Measurements from ENCODE around the gene OR13F1. TPM values are rescaled to one million over a fixed set of nuclear protein-coding genes. Genes with fewer than 3 reads are reported as not detected.
A peak's percentile ranks its signal among the peaks of the same experiment; 100 is the strongest.
"Not testable (repeated sequence)": the region's sequence is repeated elsewhere in the genome, so short reads cannot be mapped to it uniquely, and the experiment has no call there.

The OR13F1 gene, protein sequence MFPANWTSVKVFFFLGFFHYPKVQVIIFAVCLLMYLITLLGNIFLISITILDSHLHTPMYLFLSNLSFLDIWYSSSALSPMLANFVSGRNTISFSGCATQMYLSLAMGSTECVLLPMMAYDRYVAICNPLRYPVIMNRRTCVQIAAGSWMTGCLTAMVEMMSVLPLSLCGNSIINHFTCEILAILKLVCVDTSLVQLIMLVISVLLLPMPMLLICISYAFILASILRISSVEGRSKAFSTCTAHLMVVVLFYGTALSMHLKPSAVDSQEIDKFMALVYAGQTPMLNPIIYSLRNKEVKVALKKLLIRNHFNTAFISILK
- not detected for polyA plus RNA-seq (2012; ENCODE audit: insufficient read depth, insufficient read length)

DNA sequence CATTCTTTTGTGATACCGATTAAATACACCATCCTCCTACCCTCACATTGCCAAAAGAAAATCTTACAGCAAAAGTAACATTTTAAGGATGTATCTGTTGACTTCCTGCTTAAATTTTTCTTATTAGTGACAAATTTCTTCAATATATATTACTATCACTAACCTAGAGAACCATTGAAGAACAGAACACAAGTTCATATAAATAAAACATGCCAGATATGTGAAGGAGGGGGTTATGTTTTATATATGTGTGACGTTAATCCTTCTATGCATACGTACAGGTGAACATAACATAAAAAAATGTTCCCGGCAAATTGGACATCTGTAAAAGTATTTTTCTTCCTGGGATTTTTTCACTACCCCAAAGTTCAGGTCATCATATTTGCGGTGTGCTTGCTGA, at the start of gene OR13F1:
TSS of gene OR13F1 (plus strand) at position 301 of the 400 bp plus-strand sequence. CDS start at position 301, 0 bp downstream.
- DNase-seq (ENCODE audit: low read depth, low spot score), result no peak
- H3K4me3 ChIP-seq (ENCODE audit: low read length), result no peak within 1 kb of the TSS

DNA sequence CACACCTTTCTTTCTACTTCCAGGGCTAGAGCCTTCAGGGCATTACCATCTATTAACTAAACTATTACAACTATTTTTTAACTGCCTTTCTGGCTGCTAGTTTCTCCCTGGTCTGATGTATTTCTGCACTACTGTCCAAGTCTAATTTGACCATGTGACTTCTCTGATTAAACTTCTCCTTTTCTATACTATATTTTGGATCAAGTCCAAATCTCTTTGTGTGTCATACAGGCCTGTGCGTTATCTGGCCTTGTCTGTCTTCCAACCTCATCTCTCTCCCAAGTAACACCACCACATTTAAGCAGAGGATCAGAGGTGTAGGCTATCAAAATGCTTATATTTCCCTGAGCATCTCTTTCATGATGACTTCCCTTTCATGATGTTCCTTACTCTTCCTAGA, 47.2 kb upstream of the OR13F1 start:
- no peak overlapping the region for H3K4me3 ChIP-seq (ENCODE audit: low read length)
- DNase-seq (ENCODE audit: low read depth, low spot score), result no peak

DNA sequence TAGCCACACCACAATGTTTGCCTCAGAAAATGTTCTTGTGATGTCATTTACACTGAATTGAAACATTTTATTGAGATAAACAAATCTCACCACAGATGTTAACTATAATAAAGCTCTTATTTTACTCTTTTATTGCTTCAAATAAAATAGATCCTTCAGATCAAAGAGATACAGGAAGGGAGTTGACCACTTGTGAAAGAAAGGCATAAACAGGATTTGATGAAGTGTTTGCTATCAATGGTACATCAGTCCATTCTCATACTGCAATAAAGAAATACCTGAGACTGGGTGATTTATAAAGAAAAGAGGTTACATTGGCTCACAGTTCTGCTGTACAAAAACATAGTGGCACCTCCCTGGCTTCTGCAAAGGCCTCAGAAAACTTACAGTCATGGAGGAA, 40.2 kb upstream of the OR13F1 start:
- no peak overlapping the region for H3K4me3 ChIP-seq (ENCODE audit: low read length)
- DNase-seq (ENCODE audit: low read depth, low spot score), result no peak

DNA sequence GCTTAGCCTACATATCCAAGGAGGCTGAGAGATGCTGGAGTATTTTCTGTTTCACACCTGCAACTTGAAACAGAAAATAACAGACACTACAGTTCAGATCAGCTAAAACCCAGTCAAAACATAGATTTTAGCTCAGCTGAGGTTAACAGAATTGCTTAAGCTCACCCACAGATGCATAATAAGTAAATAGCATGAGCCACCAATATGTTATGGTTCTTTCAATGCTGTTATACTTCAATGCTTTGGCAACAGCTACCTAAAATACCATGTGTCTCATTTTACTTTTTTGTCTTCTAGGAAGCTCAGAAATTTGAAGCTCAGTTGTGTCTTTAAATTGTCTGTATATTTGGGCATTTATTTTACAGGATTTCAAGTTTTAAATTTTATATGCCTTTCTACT, 35.8 kb upstream of the OR13F1 start:
- no peak for DNase-seq (ENCODE audit: low read depth, low spot score)
- H3K4me3 ChIP-seq (ENCODE audit: low read length), result no peak overlapping the region

DNA sequence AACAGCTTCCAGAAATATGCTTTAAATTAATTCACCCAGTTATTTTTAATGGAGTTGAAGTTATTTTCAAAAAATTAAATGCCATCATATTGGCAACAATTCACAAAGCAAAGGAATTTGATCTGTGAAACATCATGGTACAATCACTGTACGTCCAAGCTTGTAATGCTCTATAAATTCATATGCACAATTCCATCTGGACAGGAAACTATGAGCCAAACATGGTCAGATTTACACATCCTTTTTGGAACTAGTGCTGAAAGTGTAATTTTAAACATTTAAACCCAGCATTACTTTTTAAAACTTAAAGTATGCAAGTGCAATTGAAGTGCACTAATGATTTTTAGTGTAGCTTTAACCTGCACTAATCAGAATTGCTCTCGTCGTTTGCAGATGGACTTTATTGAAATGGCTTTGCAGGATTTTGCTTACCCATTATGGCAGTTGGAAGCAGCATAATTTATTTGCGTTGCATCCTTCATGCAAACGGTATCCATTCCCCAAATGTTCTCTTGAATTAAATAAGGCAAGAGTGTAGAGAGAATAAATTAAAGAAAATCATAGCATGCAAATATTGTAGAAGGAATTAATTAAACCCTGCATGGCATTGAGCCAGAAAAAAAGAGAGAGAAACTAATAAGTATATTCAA, 21.0 kb upstream of the OR13F1 start:
- H3K4me3 ChIP-seq (ENCODE audit: low read length), result no peak overlapping the region
- DNase-seq (ENCODE audit: low read depth, low spot score), result no peak

DNA sequence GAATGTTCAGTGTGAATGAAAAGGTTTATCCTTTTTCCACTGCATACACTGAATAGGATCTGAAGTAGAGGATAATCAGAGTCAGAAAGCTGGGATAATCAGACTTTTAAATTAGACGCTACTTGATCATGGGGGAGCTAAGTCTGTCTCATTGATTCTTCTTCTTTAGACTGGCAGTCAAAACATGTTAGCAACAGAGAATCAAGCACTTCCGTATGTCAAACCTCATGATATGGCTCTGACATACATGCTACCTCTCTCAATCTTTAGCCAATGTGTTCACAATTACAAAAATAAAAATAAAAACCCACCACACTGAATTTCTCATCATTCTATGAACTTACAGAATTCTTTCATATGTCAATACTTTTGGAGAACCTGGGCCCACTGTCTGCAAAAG, 19.0 kb upstream of the OR13F1 start:
- DNase-seq (ENCODE audit: low read depth, low spot score), result no peak
- no peak overlapping the region for H3K4me3 ChIP-seq (ENCODE audit: low read length)

DNA sequence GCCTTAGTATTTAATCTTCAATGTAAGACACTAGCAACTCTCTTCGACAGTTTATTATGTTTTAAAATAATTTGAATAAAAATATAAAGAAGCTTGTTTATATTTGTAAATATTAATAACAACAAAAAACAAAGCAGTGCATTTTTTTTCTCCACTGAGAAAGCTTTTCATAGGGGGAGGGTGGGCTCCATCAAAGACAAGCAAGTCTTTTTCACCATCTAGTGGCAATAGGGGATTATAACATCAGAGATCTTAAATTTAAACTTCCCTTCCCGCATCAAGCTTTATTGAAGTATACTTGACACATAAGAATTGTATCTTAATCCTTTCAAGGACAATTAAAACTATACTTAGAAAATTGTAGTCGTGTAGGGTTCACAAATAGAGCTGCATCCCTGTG, 9.3 kb upstream of the OR13F1 start:
- peak; percentile 25 for DNase-seq (ENCODE audit: low read depth, low spot score)
- no peak overlapping the region for H3K4me3 ChIP-seq (ENCODE audit: low read length)

DNA sequence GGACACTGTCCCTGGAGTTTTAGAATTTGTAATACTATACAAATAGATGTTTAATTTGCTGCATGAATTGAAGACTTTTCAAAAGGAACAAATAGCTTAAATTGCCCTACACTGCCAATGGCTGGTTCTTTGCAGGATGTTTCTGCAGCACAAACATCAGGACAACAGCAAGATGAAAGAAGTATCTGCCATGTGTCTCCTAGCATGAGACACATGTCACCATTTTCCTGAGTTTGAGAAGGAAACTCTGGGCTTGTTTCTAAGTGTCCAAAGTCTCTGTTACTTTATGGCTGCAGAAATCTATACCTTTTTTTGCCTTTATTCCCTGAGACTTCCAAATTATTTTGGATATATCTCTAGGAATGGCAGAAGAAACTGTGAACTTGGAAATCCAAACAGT, 623 bp upstream of the OR13F1 start:
- no peak for DNase-seq (ENCODE audit: low read depth, low spot score)
- H3K4me3 ChIP-seq (ENCODE audit: low read length), result no peak overlapping the region

DNA sequence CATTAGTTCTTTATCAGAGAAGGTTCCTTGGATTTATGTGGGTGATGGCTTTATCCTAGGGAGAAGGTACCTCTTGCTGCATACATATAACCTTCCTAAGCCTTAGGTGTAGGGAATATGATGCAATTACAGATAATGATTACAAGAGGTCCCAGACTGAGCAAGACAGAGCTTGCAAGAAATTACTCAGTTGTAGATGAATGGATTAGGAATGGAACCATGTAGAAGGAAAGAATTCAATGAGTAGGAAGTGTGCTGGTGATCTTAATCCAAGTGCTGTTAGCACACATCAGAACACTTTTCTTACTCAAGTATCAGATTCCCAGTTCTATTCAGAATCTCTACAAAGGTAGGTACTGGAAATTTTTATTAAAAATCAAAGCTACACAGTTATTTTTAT, 2.5 kb downstream of the OR13F1 start:
- no peak for DNase-seq (ENCODE audit: low read depth, low spot score)

DNA sequence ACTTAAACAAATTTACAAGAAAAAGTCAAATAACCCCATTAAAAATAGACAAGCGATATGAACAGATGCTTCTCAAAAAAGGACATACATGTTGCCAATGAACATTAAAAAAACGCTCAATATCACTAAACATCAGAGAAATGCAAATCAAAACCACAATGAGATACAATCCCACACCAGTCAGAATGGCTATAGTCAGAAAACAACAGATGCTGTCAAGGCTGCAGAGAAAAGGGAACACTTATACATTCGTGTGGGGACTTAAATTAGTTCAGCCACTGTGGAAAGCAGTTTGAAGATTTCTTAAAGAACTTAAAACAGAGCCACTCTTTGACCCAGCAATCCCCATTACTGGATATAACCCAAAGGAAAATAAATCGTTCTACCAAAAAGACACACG, 10.8 kb downstream of the OR13F1 start:
- DNase-seq (ENCODE audit: low read depth, low spot score), result no peak
- H3K4me3 ChIP-seq (ENCODE audit: low read length), result no peak overlapping the region

More for the DNA sequence above, 2.5 kb downstream of the OR13F1 start:
- no peak overlapping the region for H3K4me3 ChIP-seq (ENCODE audit: low read length)

DNA sequence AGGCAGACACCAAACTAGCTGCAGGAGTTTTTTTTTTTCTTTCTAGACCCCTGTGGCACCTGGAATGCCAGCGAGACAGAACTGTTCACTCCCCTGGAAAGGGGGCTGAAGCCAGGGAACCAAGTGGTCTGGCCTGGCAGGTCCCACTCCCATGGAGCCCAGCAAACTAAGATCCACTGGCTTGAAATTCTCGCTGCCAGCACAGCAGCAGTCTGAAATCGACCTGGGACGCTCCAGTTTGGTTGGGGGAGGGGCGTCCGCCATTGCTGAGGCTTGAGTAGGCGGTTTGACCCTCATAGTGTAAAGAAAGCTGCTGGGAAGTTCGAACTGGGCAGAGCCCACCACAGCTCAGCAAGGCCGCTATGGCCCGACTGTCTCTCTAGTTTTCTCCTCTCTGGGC, 16.2 kb downstream of the OR13F1 start:
- DNase-seq (ENCODE audit: low read depth, low spot score); H3K4me3 ChIP-seq (ENCODE audit: low read length): not testable (repeated sequence)

DNA sequence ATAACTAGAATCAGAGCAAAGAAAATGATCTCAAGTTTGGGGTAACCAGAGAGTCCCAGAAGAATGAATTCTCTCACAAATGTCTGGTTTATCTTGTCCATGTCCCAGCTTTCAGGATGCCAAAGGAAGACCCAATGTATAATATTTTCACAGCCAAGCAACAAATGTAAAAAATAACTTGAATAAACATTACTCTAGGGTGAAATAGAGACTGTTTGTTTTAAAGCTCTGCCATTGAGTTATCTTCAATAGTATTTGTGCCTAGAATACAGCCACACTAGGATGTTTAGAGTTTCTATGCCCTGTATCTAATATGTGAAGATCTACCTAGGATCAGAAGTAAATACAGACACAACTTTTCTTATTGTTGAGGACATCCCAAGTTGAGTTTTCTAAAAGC, 23.0 kb downstream of the OR13F1 start, which contains the start of gene OR13C4:
TSS of gene OR13C4 (minus strand) at position 101 of the 400 bp plus-strand sequence. CDS start at position 101, 0 bp downstream.
- no peak within 1 kb of the TSS for H3K4me3 ChIP-seq (ENCODE audit: low read length)
- DNase-seq (ENCODE audit: low read depth, low spot score), result no peak

DNA sequence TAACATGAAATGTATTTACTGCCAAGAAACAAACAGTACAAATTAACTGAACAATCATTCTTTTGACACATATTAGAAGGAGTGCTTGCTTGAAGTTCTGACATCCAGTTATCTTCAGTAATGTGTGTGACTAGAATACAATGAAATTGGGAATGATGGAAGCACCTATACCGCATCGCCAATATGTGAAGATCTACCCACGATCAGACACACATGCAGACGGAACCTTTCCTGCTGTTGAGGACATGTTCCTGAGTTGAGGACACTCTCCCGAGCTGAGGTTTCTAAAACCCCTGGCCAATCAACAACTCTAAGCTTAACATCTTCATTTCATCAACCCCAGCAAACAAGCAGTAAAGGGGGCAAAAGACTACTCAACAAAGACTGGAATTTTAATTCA, 32.7 kb downstream of the OR13F1 start, which contains the start of gene OR13C3:
TSS of gene OR13C3 (minus strand) at position 101 of the 400 bp plus-strand sequence. CDS start 133 bp downstream, outside the sequence.
- H3K4me3 ChIP-seq (ENCODE audit: low read length), result no peak within 1 kb of the TSS
- DNase-seq (ENCODE audit: low read depth, low spot score), result no peak

DNA sequence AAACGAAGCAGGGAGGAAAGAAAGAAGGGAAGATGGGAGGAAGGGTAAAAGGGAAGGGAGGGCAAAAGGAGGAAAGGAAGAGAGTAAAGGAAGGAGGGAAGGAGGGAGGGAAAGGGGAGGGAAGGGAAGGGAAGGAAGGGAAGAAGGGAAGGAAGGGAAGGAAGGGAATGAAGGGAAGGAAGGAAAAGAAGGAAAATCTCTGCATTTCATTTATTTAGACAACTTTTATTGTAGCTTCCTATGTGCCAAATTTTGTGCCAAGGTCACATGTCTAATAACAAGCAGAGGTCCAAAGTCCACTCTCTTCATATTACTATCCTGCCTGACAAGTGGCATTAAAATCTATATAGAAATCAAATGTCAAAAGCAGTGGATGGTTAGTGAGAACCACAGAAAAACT, 35.2 kb downstream of the OR13F1 start:
- no peak for DNase-seq (ENCODE audit: low read depth, low spot score)
- H3K4me3 ChIP-seq (ENCODE audit: low read length), result no peak overlapping the region

DNA sequence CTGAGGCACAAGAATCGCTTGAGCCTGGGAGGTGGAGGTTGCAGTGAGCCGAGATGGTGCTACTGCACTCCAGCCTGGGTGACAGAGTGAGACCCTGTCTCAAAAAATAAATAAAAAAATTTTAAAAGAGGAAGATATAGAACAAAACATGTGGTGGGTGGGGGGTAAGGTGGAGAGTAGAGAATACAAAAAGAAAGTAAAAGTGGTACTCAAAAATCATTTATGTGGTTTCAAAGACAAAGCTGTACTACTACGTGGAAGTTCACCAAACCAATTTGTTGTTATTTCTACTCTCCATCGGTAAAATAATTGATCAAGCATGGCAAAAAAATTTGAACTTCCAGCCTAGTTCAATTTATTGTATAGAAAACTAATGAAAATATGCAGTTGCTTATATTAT, 40.6 kb downstream of the OR13F1 start:
- H3K4me3 ChIP-seq (ENCODE audit: low read length), result no peak overlapping the region
- no peak for DNase-seq (ENCODE audit: low read depth, low spot score)

DNA sequence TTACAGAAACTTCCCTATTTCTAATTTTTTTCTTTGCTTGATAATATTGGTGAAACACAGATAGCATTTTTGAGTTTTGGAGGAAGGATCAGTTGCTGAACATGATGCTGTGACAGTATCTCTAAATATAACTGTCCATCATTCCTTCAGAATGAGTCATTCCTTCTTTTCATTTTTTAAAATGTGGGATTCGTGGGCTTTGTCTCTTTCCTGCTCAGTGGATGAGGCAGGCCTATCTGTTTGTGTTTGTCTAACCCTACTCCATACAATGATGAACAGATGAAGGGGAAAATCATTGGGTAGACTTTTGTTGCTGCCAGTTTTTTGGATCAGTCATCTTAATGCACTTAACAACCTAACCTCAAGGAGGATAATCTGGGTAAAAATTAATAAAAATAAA, 49.2 kb downstream of the OR13F1 start:
- no peak overlapping the region for H3K4me3 ChIP-seq (ENCODE audit: low read length)
- no peak for DNase-seq (ENCODE audit: low read depth, low spot score)

Data from Jurkat, Clone E6-1 (cell line).